ENCODE measurements around the gene LAIR1. TPM values are rescaled to one million over a fixed set of nuclear protein-coding genes. Genes with fewer than 3 reads are reported as not detected.

Gene LAIR1
- total RNA-seq, 6 donors from 2014 or later, result 46.5 to 228 (median 111) TPM

GRCh38 chr19:54307389-54308020, 57.2 kb downstream of the LAIR1 start:
- Histone ChIP-seq H3K36me3 (no peaks in the 10 kb centered on the region), H3K9me3 (no peaks in the 10 kb centered on the region), H3K4me3 (no peak overlapping the region), H3K27me3 (no peaks in the 10 kb centered on the region), H3K4me1 (no peaks in the 10 kb centered on the region), H3K27ac (no peak overlapping the region)
- no peak for DNase-seq
- ATAC-seq (ENCODE audit: low FRiP score in 2 of 2), result no peak
- no peak for TF ChIP-seq EP300 (IDR thresholded peaks at IDR 0.05)
- no peak for TF ChIP-seq POLR2AphosphoS5 (IDR thresholded peaks at IDR 0.05)
- TF ChIP-seq CTCF (IDR thresholded peaks at IDR 0.05), result no peak
- TF ChIP-seq POLR2A (IDR thresholded peaks at IDR 0.05), result no peak
- 73 to 82% methylated on average over 2 to 5 of the region's 5 CpGs for WGBS, 2 donors

- Histone ChIP-seq H3K4me3 (no peak overlapping the region), H3K36me3 (no peaks in the 10 kb centered on the region), H3K4me1 (no peaks in the 10 kb centered on the region), H3K27me3 (no peaks in the 10 kb centered on the region), H3K27ac (no peak overlapping the region), H3K9me3 (no peaks in the 10 kb centered on the region)
- no peak for DNase-seq
- no peak for TF ChIP-seq POLR2A (IDR thresholded peaks at IDR 0.05)
- no peak for ATAC-seq (ENCODE audit: low FRiP score in 2 of 2)
- WGBS, 2 donors, result 89 to 100% methylated on average over 1 of the region's 1 CpG
These were observed 59.6 kb downstream of the LAIR1 start for GRCh38 chr19:54305141-54305540.

GRCh38 chr19:54302257-54302656, 62.5 kb downstream of the LAIR1 start:
- Histone ChIP-seq H3K36me3 (no peaks in the 10 kb centered on the region), H3K4me1 (no peaks in the 10 kb centered on the region), H3K9me3 (no peaks in the 10 kb centered on the region), H3K4me3 (no peak overlapping the region), H3K27ac (no peak overlapping the region), H3K27me3 (no peaks in the 10 kb centered on the region)
- TF ChIP-seq EP300 (IDR thresholded peaks at IDR 0.05) (no peak), CTCF (IDR thresholded peaks at IDR 0.05) (no peak), POLR2AphosphoS5 (IDR thresholded peaks at IDR 0.05) (no peak), POLR2A (IDR thresholded peaks at IDR 0.05) (no peak)
- WGBS, 2 donors, result 38 to 48% methylated on average over 4 of the region's 4 CpGs
- ATAC-seq (ENCODE audit: low FRiP score in 2 of 2) (peak in 1 of 2 donors; percentile 67), DNase-seq (peak in 1 of 2 donors; percentile 46)

Other genes with a start within 250 kb of the LAIR1 start
- 10 to 100 TPM; 10.5 to 51.3 (median 26.2) TPM for gene TFPT, start 249.3 kb downstream of the LAIR1 start, total RNA-seq
- gene PRPF31, start 249.2 kb downstream of the LAIR1 start, total RNA-seq, result 10 to 100 TPM; 43.9 to 73.3 (median 47.4) TPM
- gene CNOT3, start 227.2 kb downstream of the LAIR1 start, total RNA-seq, result 10 to 100 TPM; 18.8 to 65.0 (median 36.6) TPM
- gene LENG1, start 205.2 kb downstream of the LAIR1 start, total RNA-seq, result 10 to 100 TPM in 3 of 6 donors, 1 to 10 TPM in 3; 8.5 to 16.8 (median 9.4) TPM
- gene TMC4, start 191.8 kb downstream of the LAIR1 start, total RNA-seq, result 100 to 1,000 TPM in 1 of 6 donors, 10 to 100 TPM in 5; 35.7 to 116 (median 48.5) TPM
- 100 to 1,000 TPM in 1 of 6 donors, 10 to 100 TPM in 5; 43.7 to 121 (median 75.4) TPM for gene MBOAT7, start 175.4 kb downstream of the LAIR1 start, total RNA-seq
- gene TSEN34, start 173.6 kb downstream of the LAIR1 start, total RNA-seq, result 10 to 100 TPM; 43.2 to 78.4 (median 49.7) TPM
- gene RPS9, start 164.1 kb downstream of the LAIR1 start, total RNA-seq, result 1,000 to 10,000 TPM in 5 of 6 donors, 100 to 1,000 TPM in 1; 985 to 1,704 (median 1,208) TPM
- 100 to 1,000 TPM in 1 of 6 donors, 10 to 100 TPM in 5; 43.4 to 106 (median 70.7) TPM for gene LILRB3, start 141.9 kb downstream of the LAIR1 start, total RNA-seq
- gene LILRA6, start 122.1 kb downstream of the LAIR1 start, total RNA-seq, result 10 to 100 TPM in 3 of 6 donors, 1 to 10 TPM in 3; 4.0 to 38.3 (median 15.2) TPM
- 10 to 100 TPM in 2 of 6 donors, 1 to 10 TPM in 4; 5.1 to 54.5 (median 10.0) TPM for gene LILRB5, start 107.7 kb downstream of the LAIR1 start, total RNA-seq
- 10 to 100 TPM; 11.2 to 37.0 (median 22.7) TPM for gene LILRB2, start 83.8 kb downstream of the LAIR1 start, total RNA-seq
- 10 to 100 TPM in 3 of 6 donors, 1 to 10 TPM in 3; 3.1 to 34.9 (median 20.3) TPM for gene LILRA5, start 51.8 kb downstream of the LAIR1 start, total RNA-seq
- 1 to 10 TPM in 3 of 6 donors, not detected in 3; 1.0 to 5.0 (median 1.7) TPM for gene LILRA4, start 25.8 kb downstream of the LAIR1 start, total RNA-seq
- not detected for gene TTYH1, start 50.5 kb upstream of the LAIR1 start, total RNA-seq
- 1,000 to 10,000 TPM in 1 of 6 donors, 100 to 1,000 TPM in 4, 10 to 100 TPM in 1; 72.2 to 1,027 (median 188) TPM for gene LENG8, start 84.3 kb upstream of the LAIR1 start, total RNA-seq
- gene LENG9, start 98.8 kb upstream of the LAIR1 start, total RNA-seq, result 10 to 100 TPM in 2 of 6 donors, 1 to 10 TPM in 4; 3.3 to 12.6 (median 9.1) TPM
- 10 to 100 TPM; 11.1 to 40.4 (median 20.6) TPM for gene CDC42EP5, start 108.4 kb upstream of the LAIR1 start, total RNA-seq
- gene LAIR2, start 137.9 kb upstream of the LAIR1 start, total RNA-seq, result not detected
- 10 to 100 TPM in 2 of 6 donors, 1 to 10 TPM in 2, under 1 TPM in 2; 0.78 to 38.4 (median 7.6) TPM for gene LILRA2, start 208.9 kb upstream of the LAIR1 start, total RNA-seq
- 10 to 100 TPM in 1 of 6 donors, 1 to 10 TPM in 3, under 1 TPM in 2; 0.69 to 14.5 (median 4.0) TPM for gene LILRA1, start 228.7 kb upstream of the LAIR1 start, total RNA-seq

Measured in upper lobe of left lung (tissue), 6 donors.